Omental fat pad (tissue), 4 donors: ENCODE results near the gene KAT6B. TPM values are rescaled to one million over a fixed set of nuclear protein-coding genes. Genes with fewer than 3 reads are reported as not detected.

Experiments
- ATAC-seq: fragments of 150-250 bp; one replicate; pipeline ENCODE4 v1.9.1; 2016; ENCODE audit warnings: mild to moderate bottlenecking, moderate library complexity; ENCODE audit not compliant: low FRiP score
- DNase-seq: peaks from one replicate; pipeline ENCODE4 v3.0.0-alpha.2; 2019; ENCODE audit warnings: low spot score
- total RNA-seq, 4 donors: library from RNA; depleted of rRNA; stranded (reverse); fragments of >200 nt; gene quantifications; one replicate each; pipeline ENCODE4 v1.1.0, GENCODE V29; 2016
- TF ChIP-seq, protein P1 (sequence below), 3 donors: fragments of 450-650 bp; IDR thresholded peaks; one replicate each; pipeline ENCODE4 v1.5.1; 2016 to 2017; ENCODE audit warnings: antibody characterized with exemption in 3 of 3, mild to moderate bottlenecking in 3 of 3, moderate library complexity in 2 of 3

Gene KAT6B
- total RNA-seq, 4 donors from 2014 or later, result 32.2 to 50.3 (median 37.6) TPM

DNA sequence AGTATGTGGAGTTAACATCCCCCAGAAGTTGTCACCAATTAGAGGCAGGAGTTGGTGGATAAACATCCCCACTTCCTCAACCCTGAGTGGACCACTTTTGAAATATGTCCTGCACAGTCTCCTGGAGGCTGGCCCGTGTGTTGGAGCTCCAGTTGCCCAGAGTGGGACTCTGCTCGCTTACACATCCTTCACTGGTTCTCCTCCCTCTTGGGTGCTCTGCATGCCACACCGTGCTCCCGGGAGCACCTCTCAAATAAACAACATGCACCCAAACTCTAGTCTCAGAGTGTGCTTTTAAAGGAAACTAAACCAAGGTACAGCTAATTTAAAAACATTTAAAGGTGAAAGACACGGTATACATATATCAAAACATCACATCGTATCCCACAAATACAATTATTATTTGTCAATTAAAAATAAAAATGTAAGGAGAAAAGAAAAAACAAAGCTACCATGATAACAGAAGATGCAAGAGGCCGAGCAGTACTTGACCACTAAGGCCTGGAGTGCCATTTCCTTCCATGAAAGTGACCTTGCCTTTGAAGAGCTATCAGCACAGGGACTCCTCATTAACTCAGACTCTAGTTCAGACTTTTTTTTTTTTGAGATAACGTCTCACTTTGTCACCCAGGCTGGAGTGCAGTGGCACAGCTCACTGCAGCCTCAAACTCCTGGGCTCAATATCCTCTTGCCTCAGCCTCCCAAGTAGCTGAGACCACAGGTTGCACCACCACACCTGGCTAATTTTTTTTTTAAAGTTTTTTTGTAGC lies 237.2 kb downstream of the KAT6B start:
- ATAC-seq (no peak), DNase-seq (no peak)
- TF ChIP-seq, protein P1, sequence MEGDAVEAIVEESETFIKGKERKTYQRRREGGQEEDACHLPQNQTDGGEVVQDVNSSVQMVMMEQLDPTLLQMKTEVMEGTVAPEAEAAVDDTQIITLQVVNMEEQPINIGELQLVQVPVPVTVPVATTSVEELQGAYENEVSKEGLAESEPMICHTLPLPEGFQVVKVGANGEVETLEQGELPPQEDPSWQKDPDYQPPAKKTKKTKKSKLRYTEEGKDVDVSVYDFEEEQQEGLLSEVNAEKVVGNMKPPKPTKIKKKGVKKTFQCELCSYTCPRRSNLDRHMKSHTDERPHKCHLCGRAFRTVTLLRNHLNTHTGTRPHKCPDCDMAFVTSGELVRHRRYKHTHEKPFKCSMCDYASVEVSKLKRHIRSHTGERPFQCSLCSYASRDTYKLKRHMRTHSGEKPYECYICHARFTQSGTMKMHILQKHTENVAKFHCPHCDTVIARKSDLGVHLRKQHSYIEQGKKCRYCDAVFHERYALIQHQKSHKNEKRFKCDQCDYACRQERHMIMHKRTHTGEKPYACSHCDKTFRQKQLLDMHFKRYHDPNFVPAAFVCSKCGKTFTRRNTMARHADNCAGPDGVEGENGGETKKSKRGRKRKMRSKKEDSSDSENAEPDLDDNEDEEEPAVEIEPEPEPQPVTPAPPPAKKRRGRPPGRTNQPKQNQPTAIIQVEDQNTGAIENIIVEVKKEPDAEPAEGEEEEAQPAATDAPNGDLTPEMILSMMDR (IDR thresholded peaks at IDR 0.05), result no peak

DNA sequence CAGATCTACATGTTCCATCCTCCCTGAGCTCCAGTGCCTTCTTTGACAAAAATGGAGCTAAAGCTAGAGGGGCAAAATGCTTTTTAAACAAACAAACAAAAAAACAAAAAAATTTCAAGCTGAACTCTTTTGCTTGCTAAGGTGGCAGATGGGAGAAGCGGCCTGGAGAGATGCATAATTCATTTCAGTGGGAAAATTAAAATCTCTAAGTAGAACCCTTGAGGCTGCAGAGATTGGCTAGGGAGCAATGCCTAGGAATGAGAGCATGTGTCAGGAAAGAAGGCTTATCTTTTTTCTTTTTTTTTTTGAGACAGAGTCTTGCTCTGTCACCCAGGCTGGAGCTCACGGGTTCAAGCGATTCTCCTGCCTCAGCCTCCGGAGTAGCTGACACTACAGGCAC lies 238.7 kb downstream of the KAT6B start:
- DNase-seq (no peak), ATAC-seq (no peak)
- TF ChIP-seq, protein P1 (IDR thresholded peaks at IDR 0.05), result no peak

DNA sequence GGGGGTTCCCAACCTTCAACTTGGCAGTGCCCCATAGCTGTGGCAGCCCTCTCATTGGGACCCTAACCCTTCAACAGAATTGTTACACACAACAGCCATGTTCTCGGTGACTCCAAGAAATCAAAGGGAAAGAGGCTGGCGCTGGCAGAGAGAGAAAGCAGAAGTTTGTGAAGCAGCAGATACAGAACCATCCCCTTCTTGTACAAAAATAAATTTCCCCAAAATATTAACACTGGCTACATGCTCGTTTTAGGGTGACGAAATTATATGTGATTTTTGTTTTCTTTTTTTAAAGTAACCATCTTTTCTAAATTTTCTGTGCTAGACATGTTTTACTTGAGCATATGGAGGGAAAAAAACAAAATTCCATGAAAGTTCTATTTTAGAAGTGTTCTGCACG lies 239.9 kb downstream of the KAT6B start:
- no peak for DNase-seq
- no peak for ATAC-seq
- TF ChIP-seq, protein P1 (IDR thresholded peaks at IDR 0.05), result no peak

DNA sequence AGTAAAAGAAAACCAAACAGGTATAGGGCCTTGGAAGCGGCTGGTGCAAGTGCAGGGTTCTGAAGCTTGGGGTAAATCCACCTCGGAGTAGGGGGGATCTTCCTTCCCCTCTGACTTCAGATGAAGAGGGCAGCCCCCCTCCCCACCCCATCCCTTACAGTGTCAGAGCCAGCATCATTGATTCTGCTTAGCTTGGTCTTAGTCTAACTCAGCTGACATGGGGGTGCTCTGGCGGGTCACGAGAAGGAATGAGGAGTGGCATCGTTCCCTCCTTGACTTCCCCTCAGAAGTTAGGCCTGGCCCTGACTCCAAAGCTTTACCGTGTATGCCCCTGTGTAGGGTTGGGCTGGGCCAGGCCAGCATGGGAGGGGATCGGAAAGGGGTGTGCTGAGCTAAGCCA lies 240.9 kb downstream of the KAT6B start:
- DNase-seq, result no peak
- ATAC-seq, result peak; percentile 13
- TF ChIP-seq, protein P1 (IDR thresholded peaks at IDR 0.05), result no peak

DNA sequence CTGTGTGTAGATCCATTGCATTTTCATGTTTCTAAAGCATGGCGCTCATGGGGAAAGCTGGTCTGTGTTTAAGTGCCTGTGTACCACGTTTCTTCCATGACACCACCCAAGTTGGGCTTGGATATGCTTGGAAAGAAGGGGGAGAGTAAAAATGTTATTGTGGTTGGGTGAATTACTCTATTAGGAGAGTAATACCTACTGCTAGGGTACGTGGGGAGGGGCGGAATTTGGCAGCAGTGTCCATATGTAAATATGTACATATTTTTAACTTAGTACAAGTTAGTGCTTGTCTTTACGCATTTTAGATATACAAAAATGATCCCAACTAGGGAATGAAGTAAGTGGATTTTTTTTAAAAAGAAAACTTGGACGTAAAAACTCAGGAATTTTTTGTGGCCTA lies 242.1 kb downstream of the KAT6B start:
- DNase-seq (no peak), ATAC-seq (no peak)
- TF ChIP-seq, protein P1 (IDR thresholded peaks at IDR 0.05), result no peak

DNA sequence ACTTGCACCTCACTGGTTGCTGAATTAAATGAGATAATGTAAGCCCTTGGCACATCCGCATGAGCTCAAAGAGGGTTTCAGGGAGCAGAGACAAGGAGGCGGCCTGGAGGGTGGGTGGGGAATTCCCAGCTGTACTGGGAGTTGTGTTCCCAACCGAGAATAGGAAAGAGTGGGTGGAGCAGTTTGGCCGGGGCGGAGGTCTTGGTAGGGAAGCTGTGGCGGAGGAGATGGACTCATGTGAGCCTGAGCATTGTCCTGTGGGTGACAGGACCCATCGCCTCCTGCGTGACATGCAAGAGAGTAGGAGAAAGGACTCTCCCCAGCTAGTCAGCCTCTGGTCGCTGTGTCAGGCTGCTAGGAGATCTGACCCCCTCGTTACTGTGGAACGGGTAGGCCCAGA lies 244.1 kb downstream of the KAT6B start:
- DNase-seq (no peak), ATAC-seq (no peak)
- TF ChIP-seq, protein P1 (IDR thresholded peaks at IDR 0.05), result no peak

DNA sequence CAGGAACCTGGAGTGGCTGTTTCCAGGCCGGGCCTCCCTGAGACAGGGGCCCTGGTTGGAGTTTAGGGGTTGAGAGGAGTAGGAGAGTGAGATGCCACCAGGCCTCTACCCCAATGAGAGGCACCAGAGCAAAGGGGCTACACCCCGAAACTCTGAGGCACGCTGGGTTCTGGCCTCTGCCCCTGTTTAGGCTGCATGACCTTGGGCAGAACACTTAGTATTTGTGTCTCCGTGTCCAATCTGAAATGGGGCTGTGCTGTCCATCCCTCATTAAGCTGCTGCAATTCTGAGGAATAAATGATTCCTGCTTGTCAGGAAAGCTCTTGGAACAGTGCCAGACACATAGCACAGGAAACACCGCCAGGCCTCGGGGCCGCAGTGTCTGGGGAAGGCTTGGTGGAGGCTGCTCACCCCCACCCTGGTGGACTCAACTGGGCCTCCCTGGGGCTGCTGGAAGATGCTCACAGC lies 244.6 kb downstream of the KAT6B start:
- ATAC-seq (no peak), DNase-seq (no peak)
- TF ChIP-seq, protein P1 (IDR thresholded peaks at IDR 0.05), result no peak
